Umbilical cord (tissue), 2 donors: ENCODE data around the gene PLA2G2C. TPM values are rescaled to one million over a fixed set of nuclear protein-coding genes. Genes with fewer than 3 reads are reported as not detected.
A peak's percentile ranks its signal among the peaks of the same experiment; 100 is the strongest.
"Not testable (repeated sequence)": the region's sequence is repeated elsewhere in the genome, so short reads cannot be mapped to it uniquely, and the experiment has no call there.

Experiments
- DNase-seq: peaks from one replicate; pipeline ENCODE4 v3.0.0-alpha.2; 2015; ENCODE audit warnings: low spot score
- total RNA-seq: library from RNA; depleted of rRNA; stranded (reverse); fragments of >200 nt; gene quantifications from one replicate; pipeline ENCODE4 v1.2.3, GENCODE V29; 2014; ENCODE audit warnings: low replicate concordance; ENCODE audit not compliant: insufficient read depth

PLA2G2C gene
- 0.48 TPM for total RNA-seq

GRCh38 chr1:20185834-20186782 is at the start of gene PLA2G2C, which contains the start of gene UBXN10:
PLA2G2C (minus strand) TSS chr1:20186518; CDS start chr1:20177363, 9,155 bp downstream.
UBXN10 (plus strand) TSS chr1:20186096; CDS start chr1:20190562, 4,466 bp downstream.
- DNase-seq, result peak; percentile 70

GRCh38 chr1:20234788-20235535 is 48.6 kb upstream of the PLA2G2C start:
- peak; percentile 31 for DNase-seq

GRCh38 chr1:20233866-20234265 is 47.5 kb upstream of the PLA2G2C start:
- DNase-seq, result peak; percentile 48

- peak; percentile 13 for DNase-seq
These were observed 47.1 kb upstream of the PLA2G2C start for GRCh38 chr1:20233394-20233793.

GRCh38 chr1:20232564-20232963 is 46.2 kb upstream of the PLA2G2C start:
- DNase-seq, result peak; percentile 31

GRCh38 chr1:20229171-20229570 is 42.9 kb upstream of the PLA2G2C start:
- no peak for DNase-seq

- DNase-seq, result no peak
These were observed 42.1 kb upstream of the PLA2G2C start for GRCh38 chr1:20228314-20228825.

GRCh38 chr1:20227704-20228103 is 41.4 kb upstream of the PLA2G2C start:
- DNase-seq, result no peak

GRCh38 chr1:20224546-20224945 is 38.2 kb upstream of the PLA2G2C start:
- DNase-seq, result no peak

- peak; percentile 91 for DNase-seq
These were observed 37.5 kb upstream of the PLA2G2C start for GRCh38 chr1:20223551-20224419.

GRCh38 chr1:20223106-20223505 is 36.8 kb upstream of the PLA2G2C start:
- no peak for DNase-seq

- DNase-seq, result peak; percentile 14
These were observed 33.7 kb upstream of the PLA2G2C start for GRCh38 chr1:20220036-20220435.

- DNase-seq, result not testable (repeated sequence)
These were observed 32.7 kb upstream of the PLA2G2C start for GRCh38 chr1:20219053-20219452.

- DNase-seq, result no peak
These were observed 30.3 kb upstream of the PLA2G2C start for GRCh38 chr1:20216574-20216973.

GRCh38 chr1:20215716-20216115 is 29.4 kb upstream of the PLA2G2C start:
- no peak for DNase-seq

GRCh38 chr1:20212685-20213331 is 26.5 kb upstream of the PLA2G2C start:
- DNase-seq, result peak; percentile 61

- no peak for DNase-seq
These were observed 25.9 kb upstream of the PLA2G2C start for GRCh38 chr1:20212085-20212684.

- DNase-seq, result no peak
These were observed 25.2 kb upstream of the PLA2G2C start for GRCh38 chr1:20211511-20211931.

GRCh38 chr1:20210736-20211460 is 24.6 kb upstream of the PLA2G2C start:
- no peak for DNase-seq
